Dendritic cell treated with granulocyte-macrophage colony-stimulating factor and Interleukin-4, amounts not matched to agents 40 ng/mL and 50 ng/mL, for 4 days (primary cell): Measurements from ENCODE around the gene ACYP1.

Source experiments
- H3K27ac Mint-ChIP-seq: one replicate; pipeline ENCODE4 v1.8.0; 2022; ENCODE audit warnings: mild to moderate bottlenecking, mixed read lengths
- H3K27me3 Mint-ChIP-seq: one replicate; pipeline ENCODE4 v1.8.0; 2022; ENCODE audit warnings: mild to moderate bottlenecking, mixed read lengths
- H3K36me3 Mint-ChIP-seq: one replicate; pipeline ENCODE4 v1.8.0; 2022; ENCODE audit warnings: low read depth, mixed read lengths
- H3K4me1 Mint-ChIP-seq: one replicate; pipeline ENCODE4 v1.8.0; 2022; ENCODE audit warnings: low read depth, mixed read lengths
- H3K4me3 Mint-ChIP-seq: one replicate; pipeline ENCODE4 v1.8.0; 2022; ENCODE audit warnings: mild to moderate bottlenecking, moderate library complexity, mixed read lengths
- H3K9me3 Mint-ChIP-seq: one replicate; pipeline ENCODE4 v1.8.0; 2022; ENCODE audit warnings: mixed read lengths
- intact Hi-C: fragments of 100-400 bp; cut with micrococcal nuclease; formaldehyde crosslinking; loops from one replicate; pipeline ENCODE4 v1.15.0; 2022

The ACYP1 gene

DNA sequence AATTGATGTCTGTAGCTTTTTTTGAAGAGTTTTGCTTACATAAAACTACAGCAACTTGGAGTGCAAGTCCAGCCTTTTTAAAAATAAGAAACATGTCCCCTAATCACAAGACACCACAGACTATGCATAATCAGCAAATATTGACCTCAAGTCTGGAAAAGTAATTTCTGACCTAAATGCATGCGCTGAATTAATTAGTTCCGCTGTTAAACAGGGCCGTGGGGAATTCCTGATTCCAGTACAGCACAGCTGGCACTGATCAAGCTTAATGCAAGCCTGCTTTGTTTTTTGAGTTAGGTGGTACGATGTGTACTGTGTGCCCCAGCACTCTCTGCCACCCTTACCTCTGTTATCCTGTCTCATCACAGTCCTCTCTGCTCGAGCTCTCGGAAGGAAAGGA, 21.8 kb downstream of the ACYP1 start:
- Mint-ChIP-seq H3K4me3 (no peak overlapping the region), H3K27ac (no peak overlapping the region), H3K9me3 (no peaks in the 10 kb centered on the region), H3K36me3 (peaks cover 39% of the 10 kb centered on the region), H3K4me1 (peaks cover 5% of the 10 kb centered on the region), H3K27me3 (no peaks in the 10 kb centered on the region)
- intact Hi-C loops: no loop called here

DNA sequence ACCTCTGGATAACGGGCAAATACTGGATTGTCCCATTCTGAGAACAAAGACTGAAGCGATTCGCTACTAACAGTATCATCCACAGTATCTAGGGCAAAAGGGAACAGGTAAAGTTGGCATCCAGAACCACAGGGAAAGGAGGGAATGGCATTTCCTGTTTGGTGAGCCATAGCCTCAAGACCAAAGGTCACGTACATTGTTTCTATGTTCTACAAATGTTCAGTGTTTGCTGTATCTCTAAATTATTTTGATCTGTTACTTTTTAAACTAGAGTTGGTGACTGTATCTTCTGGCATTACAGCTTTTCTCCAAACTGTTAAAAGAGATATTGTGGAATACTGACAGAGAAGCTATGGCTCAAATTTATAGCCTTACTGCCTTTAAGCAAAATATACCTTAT, 22.2 kb downstream of the ACYP1 start:
- no peaks in the 10 kb centered on the region for H3K27me3 Mint-ChIP-seq
- intact Hi-C loops: no loop called here
- H3K4me1 Mint-ChIP-seq: peaks cover 5% of the 10 kb centered on the region
- H3K9me3 Mint-ChIP-seq: no peaks in the 10 kb centered on the region
- H3K27ac Mint-ChIP-seq: no peak overlapping the region
- peaks cover 44% of the 10 kb centered on the region for H3K36me3 Mint-ChIP-seq
- no peak overlapping the region for H3K4me3 Mint-ChIP-seq

- H3K4me1 Mint-ChIP-seq: peaks cover 5% of the 10 kb centered on the region
- no peak overlapping the region for H3K27ac Mint-ChIP-seq
- H3K4me3 Mint-ChIP-seq: no peak overlapping the region
- intact Hi-C loops: no loop called here
- peaks cover 50% of the 10 kb centered on the region for H3K36me3 Mint-ChIP-seq
- H3K9me3 Mint-ChIP-seq: no peaks in the 10 kb centered on the region
- H3K27me3 Mint-ChIP-seq: no peaks in the 10 kb centered on the region
These were observed 22.9 kb downstream of the ACYP1 start for GRCh38 chr14:75040959-75041358.

DNA sequence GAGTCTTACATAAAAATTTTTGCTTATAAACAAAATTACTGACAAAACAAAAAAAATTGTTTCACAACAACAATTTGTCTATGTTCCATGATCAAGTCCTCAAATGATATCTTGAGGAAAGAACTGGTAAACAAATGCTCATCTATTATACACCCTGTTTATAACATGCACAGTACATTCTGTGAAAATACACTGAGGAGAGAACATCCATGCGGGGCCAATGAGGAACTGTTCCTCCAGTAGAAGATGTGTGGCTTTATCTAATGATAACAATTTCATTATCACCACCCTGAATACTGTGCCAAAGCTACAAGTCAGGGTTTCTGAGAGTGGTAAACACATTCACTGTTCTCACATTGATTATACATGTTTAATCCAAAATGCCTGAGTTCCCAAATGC, 23.3 kb downstream of the ACYP1 start:
- Mint-ChIP-seq H3K36me3 (peaks cover 55% of the 10 kb centered on the region), H3K27me3 (no peaks in the 10 kb centered on the region), H3K4me1 (peaks cover 1% of the 10 kb centered on the region), H3K4me3 (no peak overlapping the region), H3K9me3 (no peaks in the 10 kb centered on the region), H3K27ac (no peak overlapping the region)
- intact Hi-C loops: no loop called here

DNA sequence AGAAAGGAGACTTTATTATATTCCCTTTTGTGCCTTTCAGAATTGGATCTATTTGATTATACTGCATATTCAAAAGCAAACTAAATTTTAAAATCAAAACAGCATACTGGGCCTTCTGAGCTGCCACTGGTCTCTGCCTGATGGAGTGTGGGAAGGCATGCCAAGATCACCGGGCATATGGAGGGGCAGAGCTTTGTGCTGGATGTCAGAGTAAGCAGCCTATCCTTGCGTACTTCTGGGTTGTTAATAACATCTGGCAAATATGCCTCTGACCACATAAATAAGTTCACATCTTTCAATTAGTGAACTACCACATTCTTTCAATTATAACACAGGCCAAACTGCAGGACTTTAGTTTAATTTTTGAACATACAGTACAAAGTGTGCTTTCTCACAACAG, 30.9 kb downstream of the ACYP1 start:
- intact Hi-C loops: loop anchor here (10.0 kb wide), 1 partner anchor 52 kb away; no protein-coding TSS in a partner anchor
- Mint-ChIP-seq H3K36me3 (peaks cover 92% of the 10 kb centered on the region), H3K27me3 (no peaks in the 10 kb centered on the region), H3K9me3 (no peaks in the 10 kb centered on the region), H3K4me3 (no peak overlapping the region), H3K27ac (no peak overlapping the region), H3K4me1 (no peaks in the 10 kb centered on the region)

DNA sequence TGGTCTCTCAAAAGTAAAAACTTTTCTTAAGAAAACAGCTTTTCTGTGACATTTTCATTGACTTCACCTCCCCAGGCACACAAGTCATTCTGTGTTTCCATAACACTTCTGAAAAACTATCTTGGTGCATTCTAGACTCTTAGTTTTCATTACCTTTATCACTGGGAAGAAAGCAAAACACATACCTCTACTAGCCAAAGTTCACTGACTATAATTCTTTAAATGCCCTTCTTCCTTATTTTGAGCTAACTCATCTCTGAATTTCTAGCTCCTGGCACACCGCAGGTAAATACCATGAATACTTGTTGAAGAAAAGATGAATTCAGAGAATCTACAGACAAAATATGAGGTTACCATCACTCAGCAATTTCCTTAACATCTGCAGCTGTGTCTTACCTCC, 33.7 kb downstream of the ACYP1 start:
- no peaks in the 10 kb centered on the region for H3K27me3 Mint-ChIP-seq
- no peaks in the 10 kb centered on the region for H3K4me1 Mint-ChIP-seq
- H3K4me3 Mint-ChIP-seq: no peak overlapping the region
- H3K9me3 Mint-ChIP-seq: no peaks in the 10 kb centered on the region
- peaks cover 74% of the 10 kb centered on the region for H3K36me3 Mint-ChIP-seq
- intact Hi-C loops: loop anchor here (10.0 kb wide), 1 partner anchor 55 kb away; no protein-coding TSS in a partner anchor
- H3K27ac Mint-ChIP-seq: no peak overlapping the region

DNA sequence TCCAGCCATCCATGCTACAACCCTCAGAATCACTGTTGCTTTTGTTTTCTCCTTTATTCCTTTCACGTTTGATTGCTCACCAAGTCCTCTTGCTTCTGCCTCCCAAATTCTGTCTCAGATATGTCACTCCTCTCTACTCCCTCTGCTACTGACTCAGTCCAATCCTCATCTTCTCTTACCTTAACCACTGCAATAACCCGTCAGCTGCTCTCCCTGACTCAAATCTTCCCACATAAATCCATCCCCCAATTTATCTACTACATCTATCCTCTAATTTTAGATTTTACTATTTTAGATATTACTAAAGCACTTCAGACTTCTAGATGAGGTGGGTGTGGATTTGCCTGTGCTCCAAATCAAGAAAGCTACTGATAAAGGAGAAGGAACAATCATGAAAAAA, 37.9 kb downstream of the ACYP1 start:
- H3K4me3 Mint-ChIP-seq: no peak overlapping the region
- H3K4me1 Mint-ChIP-seq: no peaks in the 10 kb centered on the region
- intact Hi-C loops: no loop called here
- no peaks in the 10 kb centered on the region for H3K9me3 Mint-ChIP-seq
- peaks cover 57% of the 10 kb centered on the region for H3K36me3 Mint-ChIP-seq
- no peaks in the 10 kb centered on the region for H3K27me3 Mint-ChIP-seq
- H3K27ac Mint-ChIP-seq: no peak overlapping the region

- Mint-ChIP-seq H3K9me3 (no peaks in the 10 kb centered on the region), H3K27ac (no peak overlapping the region), H3K36me3 (peaks cover 57% of the 10 kb centered on the region), H3K4me3 (no peak overlapping the region), H3K4me1 (no peaks in the 10 kb centered on the region), H3K27me3 (no peaks in the 10 kb centered on the region)
- intact Hi-C loops: no loop called here
These were observed 38.7 kb downstream of the ACYP1 start for GRCh38 chr14:75025082-75025481.

DNA sequence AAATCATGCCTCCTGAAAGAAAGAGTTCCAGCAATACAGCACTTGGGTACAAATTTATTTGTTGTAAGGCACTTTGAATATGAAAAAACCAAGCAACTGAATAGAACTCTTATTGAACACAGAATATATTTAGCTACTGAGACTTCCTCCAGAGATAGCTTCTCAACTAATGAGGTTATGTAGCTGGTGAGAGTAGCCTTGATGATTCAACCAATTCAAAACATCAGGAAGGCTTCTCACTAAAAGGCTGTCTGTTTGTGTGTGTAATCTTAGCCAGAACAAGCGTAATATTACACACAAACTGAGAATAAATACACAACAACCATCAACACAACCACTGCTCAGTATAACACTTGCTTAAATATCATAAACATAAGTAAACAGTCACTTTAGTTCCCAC, 40.7 kb downstream of the ACYP1 start:
- H3K9me3 Mint-ChIP-seq: no peaks in the 10 kb centered on the region

GRCh38 chr14:75022655-75023054, 41.2 kb downstream of the ACYP1 start:
- intact Hi-C loops: no loop called here
- Mint-ChIP-seq H3K27ac (no peak overlapping the region), H3K27me3 (no peaks in the 10 kb centered on the region), H3K4me3 (no peak overlapping the region), H3K9me3 (no peaks in the 10 kb centered on the region), H3K36me3 (peaks cover 57% of the 10 kb centered on the region), H3K4me1 (no peaks in the 10 kb centered on the region)

More for the DNA sequence above, 40.7 kb downstream of the ACYP1 start:
- no peak overlapping the region for H3K4me3 Mint-ChIP-seq
- intact Hi-C loops: no loop called here
- H3K27ac Mint-ChIP-seq: no peak overlapping the region
- H3K27me3 Mint-ChIP-seq: no peaks in the 10 kb centered on the region
- H3K36me3 Mint-ChIP-seq: peaks cover 57% of the 10 kb centered on the region
- no peaks in the 10 kb centered on the region for H3K4me1 Mint-ChIP-seq

DNA sequence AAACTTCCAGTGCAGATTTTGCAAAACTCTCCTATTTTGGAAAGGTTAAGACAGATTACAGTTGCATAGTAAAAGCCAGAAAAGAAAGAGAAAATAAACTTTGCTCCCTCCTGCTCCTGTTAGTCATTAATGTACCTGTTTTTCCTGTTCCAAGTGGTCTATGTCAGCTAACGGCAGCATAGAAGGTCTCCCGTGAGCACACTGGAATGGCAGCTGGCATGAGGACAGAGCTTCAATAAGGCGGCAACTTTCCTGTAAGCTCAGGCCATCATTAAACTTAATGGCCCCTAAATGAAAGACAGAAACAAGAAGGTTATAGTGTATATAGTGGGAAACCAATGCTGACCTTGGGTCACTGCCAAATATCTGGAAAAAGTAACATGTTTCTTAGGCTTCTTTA, 45.1 kb downstream of the ACYP1 start:
- H3K4me3 Mint-ChIP-seq: no peak overlapping the region
- no peak overlapping the region for H3K27ac Mint-ChIP-seq
- H3K4me1 Mint-ChIP-seq: no peaks in the 10 kb centered on the region
- no peaks in the 10 kb centered on the region for H3K9me3 Mint-ChIP-seq
- H3K27me3 Mint-ChIP-seq: no peaks in the 10 kb centered on the region
- peaks cover 89% of the 10 kb centered on the region for H3K36me3 Mint-ChIP-seq
- intact Hi-C loops: no loop called here

DNA sequence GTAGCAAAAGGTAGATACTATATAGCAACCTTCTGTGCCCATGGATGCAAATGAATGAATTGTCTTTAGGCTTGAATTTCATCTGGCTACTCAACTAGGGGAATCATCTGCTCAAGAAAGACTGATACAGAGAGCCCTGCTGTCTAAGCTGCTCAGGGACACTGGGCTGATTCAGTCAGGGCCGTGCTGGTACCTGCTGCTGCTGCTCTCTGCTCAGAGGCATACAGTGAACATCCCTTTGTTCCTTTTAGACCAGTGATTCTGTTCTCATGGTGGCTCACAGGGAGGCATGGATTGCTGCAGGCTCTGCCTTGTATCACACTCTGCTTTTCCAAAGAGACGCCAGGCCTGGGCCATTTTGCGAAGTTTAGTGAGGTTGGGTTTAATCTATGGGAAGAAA, 47.0 kb downstream of the ACYP1 start:
- no peaks in the 10 kb centered on the region for H3K27me3 Mint-ChIP-seq
- no peaks in the 10 kb centered on the region for H3K9me3 Mint-ChIP-seq
- peaks cover 87% of the 10 kb centered on the region for H3K36me3 Mint-ChIP-seq
- H3K4me3 Mint-ChIP-seq: no peak overlapping the region
- H3K4me1 Mint-ChIP-seq: peaks cover 7% of the 10 kb centered on the region
- intact Hi-C loops: no loop called here
- no peak overlapping the region for H3K27ac Mint-ChIP-seq

GRCh38 chr14:75015496-75015895, 48.3 kb downstream of the ACYP1 start:
- H3K9me3 Mint-ChIP-seq: no peaks in the 10 kb centered on the region
- H3K27ac Mint-ChIP-seq: no peak overlapping the region
- H3K36me3 Mint-ChIP-seq: peaks cover 86% of the 10 kb centered on the region

GRCh38 chr14:75013290-75013689, 50.5 kb downstream of the ACYP1 start:
- Mint-ChIP-seq H3K4me1 (peaks cover 8% of the 10 kb centered on the region), H3K9me3 (no peaks in the 10 kb centered on the region), H3K27ac (no peak overlapping the region), H3K36me3 (peaks cover 86% of the 10 kb centered on the region), H3K4me3 (no peak overlapping the region), H3K27me3 (no peaks in the 10 kb centered on the region)
- intact Hi-C loops: no loop called here

More at GRCh38 chr14:75015496-75015895, 48.3 kb downstream of the ACYP1 start:
- intact Hi-C loops: no loop called here
- H3K4me1 Mint-ChIP-seq: peaks cover 8% of the 10 kb centered on the region
- H3K27me3 Mint-ChIP-seq: no peaks in the 10 kb centered on the region
- no peak overlapping the region for H3K4me3 Mint-ChIP-seq

DNA sequence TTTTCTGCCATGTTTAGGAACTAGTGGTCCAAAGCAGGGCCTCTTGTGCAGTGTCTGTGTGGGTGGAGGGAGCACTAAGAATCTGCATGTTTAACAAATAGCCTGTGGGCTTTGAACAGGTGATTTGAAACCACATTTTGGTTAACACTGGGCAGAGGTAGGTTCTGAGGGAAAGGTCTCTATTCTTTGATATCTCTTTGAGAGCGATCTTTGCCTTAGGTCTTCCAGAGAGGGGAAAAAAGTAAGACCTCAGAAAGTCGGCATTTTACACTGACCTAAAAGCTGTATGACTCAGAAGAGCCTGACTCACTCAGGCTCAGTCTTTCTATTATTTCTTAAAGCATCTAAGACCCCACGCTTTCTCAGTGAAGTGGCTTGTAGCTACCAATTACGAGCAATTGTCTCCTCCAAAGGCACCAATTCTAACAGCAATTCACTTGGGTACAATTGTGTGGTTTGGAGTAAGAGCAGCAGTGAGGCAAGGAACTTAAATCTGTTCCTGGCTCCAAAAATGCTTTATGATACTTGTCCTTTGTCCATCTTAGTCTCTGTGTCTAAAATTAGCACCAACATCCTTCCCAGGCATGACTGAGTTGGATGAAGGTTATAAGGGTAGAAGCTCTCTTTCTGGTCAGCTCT, 52.3 kb downstream of the ACYP1 start:
- no peaks in the 10 kb centered on the region for H3K9me3 Mint-ChIP-seq
- H3K36me3 Mint-ChIP-seq: peaks cover 86% of the 10 kb centered on the region
- intact Hi-C loops: no loop called here

More for the DNA sequence above, 52.3 kb downstream of the ACYP1 start:
- Mint-ChIP-seq H3K4me1 (peaks cover 8% of the 10 kb centered on the region), H3K27ac (no peak overlapping the region), H3K4me3 (no peak overlapping the region), H3K27me3 (no peaks in the 10 kb centered on the region)
